HepG2 (cell line): ENCODE data around the gene BCAS3. TPM values are rescaled to one million over a fixed set of nuclear protein-coding genes. Genes with fewer than 3 reads are reported as not detected.

Experiments
- ATAC-seq: fragments of 200-7000 bp; cut with Tn5 transposase; 3 replicates; pipeline ENCODE4 v1.9.1; 2020; ENCODE audit warnings: mild to moderate bottlenecking, moderate library complexity
- BruUV-seq: library from RNA; stranded (reverse); fragments of 400-500 nt; replicated peaks from 2 replicates; lab custom pipeline; 2021; lab: Mats Ljungman, UMichigan
- CTCF ChIA-PET: fragments of 300-600 bp; formaldehyde crosslinking; extraction: SDS; loops from one replicate; lab custom pipeline; 2021; ENCODE audit warnings: low total read pairs, inconsistent platforms, low intra/inter-chr PET ratio; lab: Yijun Ruan, JAX
- POLR2A ChIA-PET: fragments of 350-600 bp; sonication (Branson Sonifier 250); formaldehyde crosslinking; loops from one replicate; lab custom pipeline; 2020; ENCODE audit warnings: antibody characterized with exemption, inconsistent platforms; lab: Yijun Ruan, JAX
- DNase-seq: peaks from one replicate; pipeline ENCODE4 v3.0.0-alpha.2; 2015; ENCODE audit warnings: low spot score
- FAIRE-seq: peaks from 3 replicates; lab custom pipeline; 2011; peaks lifted over from hg19 to GRCh38; lab: Jason Lieb, UNC
- H2AFZ ChIP-seq: one replicate; pipeline ENCODE4 v1.6.1; 2011; ENCODE audit warnings: low read length, inconsistent platforms
- H3K27ac ChIP-seq: fragments of 300-600 bp; 3 replicates; pipeline ENCODE4 v1.8.0; 2011; ENCODE audit warnings: mixed run types, mild to moderate bottlenecking, mixed read lengths, low read length, inconsistent platforms; ENCODE audit not compliant: insufficient read depth; ENCODE audit errors: extremely low read length
- H3K27me3 ChIP-seq, 2 experiments: fragments of 200-600 bp in 1 of 2; 2 replicates in 1 of 2; 3 replicates in 1 of 2; pipeline versions ENCODE4 v1.6.0 to v1.8.0; 2011; ENCODE audit warnings: low read length in 2 of 2, mild to moderate bottlenecking in 2 of 2, moderate library complexity in 2 of 2, inconsistent platforms in 1 of 2; ENCODE audit not compliant: insufficient read depth in 2 of 2, control insufficient read depth in 1 of 2
- H3K36me3 ChIP-seq, 2 experiments: fragments of 200-600 bp in 1 of 2; replicated peaks in 1 of 2; 2 replicates in 1 of 2; 3 replicates in 1 of 2; pipeline versions ENCODE4 v1.5.1 to v1.8.0; 2011; ENCODE audit warnings: low read length in 2 of 2, inconsistent platforms in 1 of 2; ENCODE audit not compliant: insufficient read depth in 2 of 2, control insufficient read depth in 1 of 2
- H3K4me1 ChIP-seq: 2 replicates; pipeline ENCODE4 v1.5.1; 2012; ENCODE audit warnings: low read length, inconsistent platforms; ENCODE audit not compliant: insufficient read depth
- H3K4me2 ChIP-seq: 2 replicates; pipeline ENCODE4 v1.6.0; 2011; ENCODE audit warnings: low read depth, low read length, inconsistent platforms
- H3K4me3 ChIP-seq, 3 experiments: fragments of 200-600 bp in 1 of 3; sonication (generic), shearing (Covaris generic) in 1 of 3; replicated peaks in 1 of 3; 2 replicates each; pipeline ENCODE4 v1.5.1; 2011 to 2016; ENCODE audit warnings: low read length in 3 of 3, inconsistent platforms in 2 of 3, low read depth in 2 of 3, mild to moderate bottlenecking in 2 of 3, control low read depth in 1 of 3, mixed read lengths in 1 of 3; ENCODE audit not compliant: insufficient read depth in 1 of 3
- H3K79me2 ChIP-seq: one replicate; pipeline ENCODE4 v1.6.1; 2011; ENCODE audit warnings: low read length, inconsistent platforms; ENCODE audit not compliant: insufficient read depth
- H3K9ac ChIP-seq: 2 replicates; pipeline ENCODE4 v1.6.0; 2011; ENCODE audit warnings: mild to moderate bottlenecking, low read depth, low read length, inconsistent platforms; ENCODE audit not compliant: insufficient read depth
- H3K9me3 ChIP-seq: 2 replicates; pipeline ENCODE4 v1.5.1; 2012; ENCODE audit warnings: mild to moderate bottlenecking, low read length
- H4K20me1 ChIP-seq: 2 replicates; pipeline ENCODE4 v1.6.0; 2011; ENCODE audit warnings: inconsistent platforms, mild to moderate bottlenecking, low read length, moderate library complexity; ENCODE audit not compliant: insufficient read depth
- SMC3 ChIP-seq: IDR thresholded peaks from 2 replicates; pipeline ENCODE4 v1.6.1; 2011; ENCODE audit warnings: low read length, improper control_type of control experiment
- TP53 ChIP-seq: sonication (generic); formaldehyde crosslinking; conservative IDR thresholded peaks from 2 replicates; pipeline ENCODE4 v1.4.0; 2020; ENCODE audit warnings: missing genetic modification reagents
- WIZ ChIP-seq: sonication (generic); formaldehyde crosslinking; IDR thresholded peaks from 2 replicates; pipeline ENCODE4 v1.5.1; 2020; ENCODE audit warnings: mild to moderate bottlenecking, missing genetic modification reagents
- XBP1 ChIP-seq: sonication (generic); formaldehyde crosslinking; IDR thresholded peaks from 2 replicates; pipeline ENCODE4 v1.5.0; 2020; ENCODE audit warnings: missing genetic modification reagents
- WGBS: methylation state at CpG from one replicate; pipeline ENCODE4 v1.1.6; 2017; ENCODE audit warnings: low lambda C conversion rate; 5-methylcytosine and 5-hydroxymethylcytosine counted together
- in situ Hi-C: cut with HindIII; loops from 2 replicates; pipeline ENCODE4 v1.10.0; 2017; ENCODE audit warnings: low pct_unique_long_range_greater_than_20kb; ENCODE audit not compliant: extremely low pct_ligation_motif_present
- intact Hi-C: fragments of 100-400 bp; cut with micrococcal nuclease; formaldehyde crosslinking; loops from one replicate; pipeline ENCODE4 v1.10.0; 2022; ENCODE audit not compliant: unreplicated experiment
- polyA plus RNA-seq, 8 experiments: library from polyadenylated mRNA; depleted of rRNA in 3 of 8; stranded (reverse) in 7 of 8; unstranded in 1 of 8; fragments of >200 nt; fragmentation: Illumina TruSeq in 4 of 8; extraction: Trizol in 4 of 8; gene quantifications; 2 replicates each; pipeline versions ENCODE4 v1.2.1 to v1.2.3, GENCODE V29; 2011 to 2016; ENCODE audit warnings: low read depth in 4 of 8, missing spikeins in 1 of 8, mixed read lengths in 1 of 8; ENCODE audit not compliant: insufficient read depth in 1 of 8
- total RNA-seq, 5 experiments: library from RNA; depleted of rRNA; stranded (reverse); fragments of >200 nt; fragmentation: Illumina TruSeq; extraction: Trizol; gene quantifications; 2 replicates each; pipeline ENCODE4 v1.2.3, GENCODE V29; 2016; ENCODE audit warnings: low read depth in 1 of 5
- TF ChIP-seq, protein P1 (sequence below): sonication (generic); formaldehyde crosslinking; IDR thresholded peaks from 2 replicates; pipeline ENCODE4 v1.4.0; 2020; ENCODE audit warnings: missing genetic modification reagents, mild to moderate bottlenecking, borderline replicate concordance
- TF ChIP-seq, protein P2 (sequence below): IDR thresholded peaks from 2 replicates; pipeline ENCODE4 v1.6.1; 2018; ENCODE audit warnings: missing genetic modification reagents, mild to moderate bottlenecking, missing compliant biosample characterization

The BCAS3 gene
- total and polyA plus RNA-seq, 2 of the 13 experiments (the other 11 are each of a cell fraction or from before 2014, with no cell fraction given), result 10.7 to 11.2 TPM

DNA sequence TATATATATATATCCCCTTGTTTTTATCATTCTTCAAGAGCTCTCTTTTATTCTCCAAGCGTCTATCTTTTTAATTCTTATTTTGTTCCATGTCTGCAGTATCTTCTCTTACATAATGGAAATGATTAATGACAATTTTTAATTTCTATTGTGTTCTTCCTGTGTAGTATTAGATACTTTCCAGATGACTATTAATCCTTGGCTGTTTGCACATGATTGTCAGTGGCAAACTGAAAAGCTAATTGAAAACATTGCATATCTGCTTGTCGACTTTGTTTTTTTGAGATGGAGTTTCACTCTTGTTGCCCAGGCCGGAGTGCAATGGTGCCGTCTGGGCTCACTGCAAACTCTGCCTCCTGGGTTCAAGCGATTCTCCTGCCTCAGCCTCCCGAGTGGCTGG lies 124.7 kb downstream of the BCAS3 start:
- ChIA-PET POLR2A (no interaction called here), CTCF (no interaction called here)
- Histone ChIP-seq H3K4me3 (no peak overlapping the region), H3K4me2 (no peak overlapping the region), H2AFZ (no peak overlapping the region), H3K9me3 (no peaks in the 10 kb centered on the region), H3K27me3 (no peaks in the 10 kb centered on the region), H3K27ac (no peak overlapping the region), H3K9ac (no peak overlapping the region), H3K4me1 (no peaks in the 10 kb centered on the region), H3K79me2 (no peaks in the 10 kb centered on the region), H4K20me1 (no peaks in the 10 kb centered on the region), H3K36me3 (no peaks in the 10 kb centered on the region)
- intact Hi-C loops (no loop called here), in situ Hi-C loops (no loop called here)
- no peak for ATAC-seq
- BruUV-seq, result no TSS peak
- WGBS, result 67% methylated on average over 6 of the region's 6 CpGs
- no peak for FAIRE-seq
- TF ChIP-seq WIZ (CRISPR knock-in tag) (no peak), SMC3 (no peak), XBP1 (no peak), TP53 (no peak)
- TF ChIP-seq, protein P1, sequence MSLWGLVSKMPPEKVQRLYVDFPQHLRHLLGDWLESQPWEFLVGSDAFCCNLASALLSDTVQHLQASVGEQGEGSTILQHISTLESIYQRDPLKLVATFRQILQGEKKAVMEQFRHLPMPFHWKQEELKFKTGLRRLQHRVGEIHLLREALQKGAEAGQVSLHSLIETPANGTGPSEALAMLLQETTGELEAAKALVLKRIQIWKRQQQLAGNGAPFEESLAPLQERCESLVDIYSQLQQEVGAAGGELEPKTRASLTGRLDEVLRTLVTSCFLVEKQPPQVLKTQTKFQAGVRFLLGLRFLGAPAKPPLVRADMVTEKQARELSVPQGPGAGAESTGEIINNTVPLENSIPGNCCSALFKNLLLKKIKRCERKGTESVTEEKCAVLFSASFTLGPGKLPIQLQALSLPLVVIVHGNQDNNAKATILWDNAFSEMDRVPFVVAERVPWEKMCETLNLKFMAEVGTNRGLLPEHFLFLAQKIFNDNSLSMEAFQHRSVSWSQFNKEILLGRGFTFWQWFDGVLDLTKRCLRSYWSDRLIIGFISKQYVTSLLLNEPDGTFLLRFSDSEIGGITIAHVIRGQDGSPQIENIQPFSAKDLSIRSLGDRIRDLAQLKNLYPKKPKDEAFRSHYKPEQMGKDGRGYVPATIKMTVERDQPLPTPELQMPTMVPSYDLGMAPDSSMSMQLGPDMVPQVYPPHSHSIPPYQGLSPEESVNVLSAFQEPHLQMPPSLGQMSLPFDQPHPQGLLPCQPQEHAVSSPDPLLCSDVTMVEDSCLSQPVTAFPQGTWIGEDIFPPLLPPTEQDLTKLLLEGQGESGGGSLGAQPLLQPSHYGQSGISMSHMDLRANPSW (CRISPR knock-in tag), result no peak
- TF ChIP-seq, protein P2, sequence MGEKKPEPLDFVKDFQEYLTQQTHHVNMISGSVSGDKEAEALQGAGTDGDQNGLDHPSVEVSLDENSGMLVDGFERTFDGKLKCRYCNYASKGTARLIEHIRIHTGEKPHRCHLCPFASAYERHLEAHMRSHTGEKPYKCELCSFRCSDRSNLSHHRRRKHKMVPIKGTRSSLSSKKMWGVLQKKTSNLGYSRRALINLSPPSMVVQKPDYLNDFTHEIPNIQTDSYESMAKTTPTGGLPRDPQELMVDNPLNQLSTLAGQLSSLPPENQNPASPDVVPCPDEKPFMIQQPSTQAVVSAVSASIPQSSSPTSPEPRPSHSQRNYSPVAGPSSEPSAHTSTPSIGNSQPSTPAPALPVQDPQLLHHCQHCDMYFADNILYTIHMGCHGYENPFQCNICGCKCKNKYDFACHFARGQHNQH (CRISPR knock-in tag), result no peak
- no peak for DNase-seq
